ENCODE data around the gene IL1RAP. TPM values are rescaled to one million over a fixed set of nuclear protein-coding genes. Genes with fewer than 3 reads are reported as not detected.

Gene IL1RAP
- total and polyA plus RNA-seq, 2 donors (not counting 3 experiments of a cell fraction or from before 2014, with no cell fraction given) = 4.3 to 9.2 TPM

- dilution Hi-C loops (cut with MboI; ENCODE audit: extremely low pct_ligation_motif_present, low sequenced_read_pairs) (no loop called here), intact Hi-C loops (cut with micrococcal nuclease) (no loop called here)
- Histone ChIP-seq H3K9ac (replicated peaks; ENCODE audit: extremely low read depth, insufficient read depth, low read length) (no peak overlapping the region), H3K9me3 (replicated peaks; ENCODE audit: control insufficient read depth, insufficient read depth, low read length) (no peaks in the 10 kb centered on the region), H4K20me1 (replicated peaks; ENCODE audit: control insufficient read depth, extremely low read depth, insufficient read depth, low read length) (no peaks in the 10 kb centered on the region), H3K27me3 (ENCODE audit: control insufficient read depth in 2 of 2, insufficient read depth in 2 of 2, low read length in 2 of 2) (no peaks in the 10 kb centered on the region), H3K4me1 (ENCODE audit: control insufficient read depth, extremely low read depth, insufficient read depth, low read length) (no peaks in the 10 kb centered on the region), H3K4me3 (replicated peaks in 1 of 3; ENCODE audit: insufficient read depth in 1 of 3, low read depth in 1 of 3, low read length in 3 of 3) (no peak overlapping the region), H3K36me3 (ENCODE audit: control insufficient read depth in 2 of 2, extremely low read depth in 1 of 2, insufficient read depth in 2 of 2, low read length in 2 of 2) (no peaks in the 10 kb centered on the region), H3K9me1 (replicated peaks; ENCODE audit: control insufficient read depth, extremely low read depth, insufficient read depth, low read length) (no peaks in the 10 kb centered on the region), H3K79me2 (ENCODE audit: control insufficient read depth, insufficient read depth, low read length) (no peaks in the 10 kb centered on the region), H3K27ac (ENCODE audit: insufficient read depth, low read depth, low read length) (no peak overlapping the region), H3K4me2 (ENCODE audit: insufficient read depth, low read length) (no peak overlapping the region), H2AFZ (ENCODE audit: low read depth, low read length) (no peak overlapping the region)
- ChIA-PET POLR2A (no interaction called here), CTCF (no interaction called here)
- no peak for TF ChIP-seq MAX (IDR thresholded peaks at IDR 0.05; ENCODE audit: insufficient read depth, insufficient read length)
- TF ChIP-seq GATA2 (IDR thresholded peaks at IDR 0.05; ENCODE audit: insufficient read depth, insufficient read length, low read depth, low read length) = no peak
- TF ChIP-seq MYC (IDR thresholded peaks at IDR 0.05; ENCODE audit: low read depth, low read length) = no peak
- no peak for TF ChIP-seq FOS (IDR thresholded peaks at IDR 0.05; ENCODE audit: borderline replicate concordance, insufficient read depth, low read length)
- no peak for TF ChIP-seq JUN (IDR thresholded peaks at IDR 0.05; ENCODE audit: borderline replicate concordance, insufficient read depth, insufficient read length, low read depth)
- no peak for TF ChIP-seq POLR2AphosphoS5 (IDR thresholded peaks at IDR 0.05; ENCODE audit: insufficient read depth, low read depth, low read length)
- no peak for TF ChIP-seq CTCF (IDR thresholded peaks at IDR 0.05; ENCODE audit: extremely low read depth in 1 of 2, insufficient read depth in 1 of 2, low read depth in 1 of 2, low read length in 2 of 2)
- TF ChIP-seq POLR2A (IDR thresholded peaks at IDR 0.05; ENCODE audit: low read depth, low read length) = no peak
- no peak for TF ChIP-seq EZH2 (IDR thresholded peaks at IDR 0.05; ENCODE audit: borderline replicate concordance, low read depth, low read length, severe bottlenecking)
- FAIRE-seq = no peak
- BruUV-seq (replicated peaks) = no TSS peak
- no peak for DNase-seq (ENCODE audit: low read depth, low spot score)
Observed at GRCh38 chr3:190671658-190672057, 157.8 kb downstream of the IL1RAP start.

All from endothelial cell of umbilical vein (primary cell).